Vagina (tissue), 2 donors: ENCODE measurements around the gene HDC. TPM values are rescaled to one million over a fixed set of nuclear protein-coding genes. Genes with fewer than 3 reads are reported as not detected.

Experiments used
- DNase-seq, 2 donors: peaks; one replicate each; pipeline ENCODE4 v3.0.0-alpha.2; 2017; ENCODE audit errors: extremely low spot score in 2 of 2
- H3K27ac ChIP-seq: fragments of 200-600 bp; sonication (generic); one replicate; pipeline ENCODE4 v1.5.1; 2019
- H3K27me3 ChIP-seq: fragments of 200-600 bp; sonication (generic); one replicate; pipeline ENCODE4 v1.5.1; 2019
- H3K36me3 ChIP-seq, 2 donors: fragments of 200-600 bp; sonication (generic); one replicate each; pipeline ENCODE4 v1.5.1; 2017 to 2019
- H3K4me1 ChIP-seq: fragments of 200-600 bp; sonication (generic); one replicate; pipeline ENCODE4 v1.5.1; 2019
- H3K4me3 ChIP-seq, 2 donors: fragments of 200-600 bp; sonication (generic); 1 replicate in 1 of 2; 2 replicates in 1 of 2; pipeline ENCODE4 v1.5.1; 2016 to 2019
- H3K9me3 ChIP-seq: fragments of 200-600 bp; sonication (generic); one replicate; pipeline ENCODE4 v1.5.1; 2019
- POLR2A ChIP-seq, 2 donors: fragments of 450-650 bp; IDR thresholded peaks; one replicate each; pipeline ENCODE4 v1.6.1; 2017; ENCODE audit warnings: antibody characterized with exemption in 2 of 2, mild to moderate bottlenecking in 2 of 2, moderate library complexity in 2 of 2
- POLR2AphosphoS5 ChIP-seq, 2 donors: sonication (generic); formaldehyde crosslinking; IDR thresholded peaks; one replicate each; pipeline ENCODE4 v1.9.0; 2017; ENCODE audit warnings: antibody characterized with exemption in 2 of 2, mild to moderate bottlenecking in 2 of 2, low read depth in 1 of 2; ENCODE audit not compliant: insufficient read depth in 1 of 2
- intact Hi-C: fragments of 100-400 bp; cut with DNase I; formaldehyde crosslinking; loops from one replicate; pipeline ENCODE4 v1.15.1; 2023
- total RNA-seq: library from RNA; depleted of rRNA; stranded (reverse); fragments of >200 nt; gene quantifications from one replicate; pipeline ENCODE4 v1.2.3, GENCODE V29; 2016
- TF ChIP-seq, protein P1 (sequence below), 3 experiments: fragments of 450-650 bp in 2 of 3; fragments of 200-600 bp in 1 of 3; sonication (generic) in 1 of 3; IDR thresholded peaks; one replicate each; pipeline ENCODE4 v1.5.1; 2017 to 2019; ENCODE audit warnings: antibody characterized with exemption in 3 of 3, mild to moderate bottlenecking in 2 of 3, moderate library complexity in 2 of 3

Gene HDC
- total RNA-seq, 1 donor from 2014 or later: 0.49 TPM

DNA sequence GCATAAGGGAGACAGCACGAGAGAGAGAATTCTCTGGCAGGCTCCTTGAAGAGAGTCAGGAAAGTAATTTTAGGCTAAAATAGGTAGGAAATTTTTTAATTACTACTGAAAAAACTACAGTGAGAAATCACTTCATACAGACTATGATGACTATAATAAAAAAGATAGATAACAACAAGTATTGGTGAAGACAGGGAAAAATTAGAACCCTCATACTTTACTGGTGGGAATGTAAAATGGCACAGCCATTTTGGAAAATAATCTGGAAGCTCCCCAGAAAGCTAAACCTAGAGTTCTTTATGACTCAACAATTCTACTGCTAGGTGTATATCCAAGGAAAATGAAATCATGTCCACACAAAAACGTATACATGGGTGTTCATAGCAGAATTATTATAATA, 2.1 kb upstream of the HDC start:
- no peak overlapping the region for H3K4me3 ChIP-seq
- intact Hi-C loops: no loop called here
- H3K9me3 ChIP-seq: no peaks in the 10 kb centered on the region
- no peaks in the 10 kb centered on the region for H3K27me3 ChIP-seq
- DNase-seq: no peak
- TF ChIP-seq, protein P1, sequence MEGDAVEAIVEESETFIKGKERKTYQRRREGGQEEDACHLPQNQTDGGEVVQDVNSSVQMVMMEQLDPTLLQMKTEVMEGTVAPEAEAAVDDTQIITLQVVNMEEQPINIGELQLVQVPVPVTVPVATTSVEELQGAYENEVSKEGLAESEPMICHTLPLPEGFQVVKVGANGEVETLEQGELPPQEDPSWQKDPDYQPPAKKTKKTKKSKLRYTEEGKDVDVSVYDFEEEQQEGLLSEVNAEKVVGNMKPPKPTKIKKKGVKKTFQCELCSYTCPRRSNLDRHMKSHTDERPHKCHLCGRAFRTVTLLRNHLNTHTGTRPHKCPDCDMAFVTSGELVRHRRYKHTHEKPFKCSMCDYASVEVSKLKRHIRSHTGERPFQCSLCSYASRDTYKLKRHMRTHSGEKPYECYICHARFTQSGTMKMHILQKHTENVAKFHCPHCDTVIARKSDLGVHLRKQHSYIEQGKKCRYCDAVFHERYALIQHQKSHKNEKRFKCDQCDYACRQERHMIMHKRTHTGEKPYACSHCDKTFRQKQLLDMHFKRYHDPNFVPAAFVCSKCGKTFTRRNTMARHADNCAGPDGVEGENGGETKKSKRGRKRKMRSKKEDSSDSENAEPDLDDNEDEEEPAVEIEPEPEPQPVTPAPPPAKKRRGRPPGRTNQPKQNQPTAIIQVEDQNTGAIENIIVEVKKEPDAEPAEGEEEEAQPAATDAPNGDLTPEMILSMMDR (IDR thresholded peaks at IDR 0.05): no peak
- TF ChIP-seq POLR2AphosphoS5 (IDR thresholded peaks at IDR 0.05; ENCODE audit: insufficient read depth in 1 of 2, low read depth in 1 of 2) (no peak), POLR2A (IDR thresholded peaks at IDR 0.05) (no peak)
- H3K4me1 ChIP-seq: no peaks in the 10 kb centered on the region
- no peak overlapping the region for H3K27ac ChIP-seq
- no peaks in the 10 kb centered on the region for H3K36me3 ChIP-seq

DNA sequence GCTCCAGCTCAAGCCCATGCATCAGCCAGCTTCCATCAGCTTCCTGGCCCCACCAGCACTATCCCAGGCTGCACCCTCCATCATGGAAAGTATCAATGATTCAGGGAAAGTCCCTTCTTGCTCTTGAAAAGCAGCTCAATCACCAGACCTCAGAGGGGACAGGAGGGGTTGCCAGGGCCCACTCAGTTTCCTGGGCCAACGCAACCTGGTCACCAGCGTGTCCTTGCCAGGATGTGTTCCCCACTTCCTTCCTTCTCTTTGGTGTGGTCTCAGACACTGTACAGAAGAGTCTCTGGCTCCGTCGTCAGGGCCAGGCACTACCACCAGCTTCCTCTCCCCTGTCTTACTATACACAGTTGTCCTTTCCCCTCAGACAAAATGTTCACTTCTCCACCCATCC, 3.0 kb downstream of the HDC start:
- DNase-seq: no peak
- Histone ChIP-seq H3K4me1 (no peaks in the 10 kb centered on the region), H3K9me3 (no peaks in the 10 kb centered on the region), H3K36me3 (no peaks in the 10 kb centered on the region), H3K27me3 (no peaks in the 10 kb centered on the region), H3K27ac (no peak overlapping the region), H3K4me3 (no peak overlapping the region)
- intact Hi-C loops: no loop called here
- TF ChIP-seq, protein P1 (IDR thresholded peaks at IDR 0.05): no peak
- no peak for TF ChIP-seq POLR2AphosphoS5 (IDR thresholded peaks at IDR 0.05; ENCODE audit: insufficient read depth in 1 of 2, low read depth in 1 of 2)
- no peak for TF ChIP-seq POLR2A (IDR thresholded peaks at IDR 0.05)

DNA sequence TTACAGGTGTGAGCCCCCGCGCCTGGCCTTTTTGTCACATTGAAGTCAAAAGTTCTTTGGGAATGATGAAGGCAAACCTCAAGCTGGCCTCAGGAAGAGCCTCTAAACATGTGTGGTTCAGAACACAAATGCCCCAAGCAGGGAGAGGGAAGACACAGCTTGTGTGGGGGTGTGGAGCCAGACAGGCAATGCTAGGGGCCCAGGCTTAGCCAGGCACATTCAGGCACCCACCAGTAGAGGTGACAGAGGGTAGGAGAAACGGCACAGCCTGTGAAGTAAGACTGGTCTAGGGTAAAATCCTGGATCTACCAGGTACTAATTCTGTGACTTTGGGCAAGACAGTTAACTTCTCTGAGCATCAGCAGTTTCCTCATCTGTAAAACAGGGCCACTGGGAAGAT, 3.5 kb downstream of the HDC start:
- no peak for DNase-seq
- no peak for TF ChIP-seq POLR2A (IDR thresholded peaks at IDR 0.05)
- TF ChIP-seq, protein P1 (IDR thresholded peaks at IDR 0.05): no peak
- no peak for TF ChIP-seq POLR2AphosphoS5 (IDR thresholded peaks at IDR 0.05; ENCODE audit: insufficient read depth in 1 of 2, low read depth in 1 of 2)
- intact Hi-C loops: no loop called here
- H3K27me3 ChIP-seq: no peaks in the 10 kb centered on the region
- no peaks in the 10 kb centered on the region for H3K36me3 ChIP-seq
- no peaks in the 10 kb centered on the region for H3K4me1 ChIP-seq
- H3K9me3 ChIP-seq: no peaks in the 10 kb centered on the region
- H3K4me3 ChIP-seq: no peak overlapping the region
- H3K27ac ChIP-seq: no peak overlapping the region

DNA sequence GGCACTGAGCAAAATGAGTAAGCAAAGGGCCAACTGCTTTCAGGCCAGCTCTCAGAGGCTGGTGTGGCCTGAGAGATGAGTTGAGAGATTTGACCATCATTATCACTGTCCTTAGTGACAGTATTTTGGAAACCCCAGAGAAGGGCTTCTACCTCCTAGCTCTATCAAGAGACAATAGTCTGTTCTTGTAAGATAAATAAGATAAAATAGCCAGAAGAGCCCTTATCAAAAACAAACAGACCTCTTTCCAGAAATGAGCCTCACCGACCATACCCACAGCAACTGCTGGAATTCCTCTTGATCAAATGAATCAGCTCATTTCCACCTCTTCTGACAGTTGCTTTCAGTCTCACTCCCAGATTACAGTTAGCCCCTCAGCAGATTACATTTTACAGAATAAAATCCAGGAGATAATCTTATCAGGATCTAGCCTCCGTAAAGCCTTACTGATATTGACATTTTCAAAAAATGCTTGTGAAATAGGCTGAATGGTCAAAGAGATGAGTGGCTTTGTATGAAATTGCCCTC, 4.5 kb downstream of the HDC start:
- H3K36me3 ChIP-seq: no peaks in the 10 kb centered on the region
- H3K27ac ChIP-seq: no peak overlapping the region
- no peak for TF ChIP-seq POLR2A (IDR thresholded peaks at IDR 0.05)
- no peak for TF ChIP-seq POLR2AphosphoS5 (IDR thresholded peaks at IDR 0.05; ENCODE audit: insufficient read depth in 1 of 2, low read depth in 1 of 2)
- TF ChIP-seq, protein P1 (IDR thresholded peaks at IDR 0.05): no peak
- no peaks in the 10 kb centered on the region for H3K4me1 ChIP-seq
- H3K27me3 ChIP-seq: no peaks in the 10 kb centered on the region
- no peak overlapping the region for H3K4me3 ChIP-seq
- no peaks in the 10 kb centered on the region for H3K9me3 ChIP-seq
- DNase-seq: no peak
- intact Hi-C loops: no loop called here

DNA sequence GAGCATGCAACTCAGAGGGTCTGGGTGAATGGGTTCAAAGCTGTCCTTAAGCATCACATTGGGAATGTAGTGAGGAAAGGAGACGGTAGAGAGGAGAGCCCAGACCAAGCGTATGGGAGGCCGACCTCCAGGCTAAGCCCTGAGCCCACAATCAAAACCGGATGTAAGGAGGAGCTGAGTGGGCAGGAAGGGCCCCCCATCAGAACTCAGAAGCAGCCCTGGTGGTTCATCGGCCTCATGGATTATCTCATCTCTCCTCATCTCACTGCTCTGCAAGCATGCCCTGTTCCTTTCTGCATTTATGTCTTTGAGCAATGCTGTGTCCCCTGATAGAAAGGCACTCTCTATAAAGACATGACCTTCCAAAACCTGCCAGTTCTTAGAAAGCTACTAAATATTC, 6.2 kb downstream of the HDC start:
- intact Hi-C loops: no loop called here
- H3K27ac ChIP-seq: no peak overlapping the region
- no peak for TF ChIP-seq POLR2AphosphoS5 (IDR thresholded peaks at IDR 0.05; ENCODE audit: insufficient read depth in 1 of 2, low read depth in 1 of 2)
- no peak for TF ChIP-seq POLR2A (IDR thresholded peaks at IDR 0.05)
- TF ChIP-seq, protein P1 (IDR thresholded peaks at IDR 0.05): no peak
- H3K27me3 ChIP-seq: no peaks in the 10 kb centered on the region
- H3K4me3 ChIP-seq: no peak overlapping the region
- H3K9me3 ChIP-seq: no peaks in the 10 kb centered on the region
- DNase-seq: no peak
- no peaks in the 10 kb centered on the region for H3K36me3 ChIP-seq
- H3K4me1 ChIP-seq: no peaks in the 10 kb centered on the region
